K562 (cell line): Measurements from ENCODE around the gene SDC3. TPM values are rescaled to one million over a fixed set of nuclear protein-coding genes. Genes with fewer than 3 reads are reported as not detected.

Experiments used
- ATF1 ChIP-seq, 2 experiments: fragments of 450-650 bp in 1 of 2; IDR thresholded peaks; 2 replicates each; pipeline ENCODE4 v1.6.1; 2016; ENCODE audit warnings: missing compliant biosample characterization in 1 of 2, missing genetic modification characterization in 1 of 2
- CTCFL ChIP-seq: IDR thresholded peaks from 2 replicates; pipeline ENCODE4 v1.6.1; 2011; ENCODE audit warnings: borderline replicate concordance, low read depth, mild to moderate bottlenecking, moderate library complexity, low read length; ENCODE audit not compliant: insufficient read depth, poor library complexity, severe bottlenecking
- ETV5 ChIP-seq: sonication (generic); formaldehyde crosslinking; IDR thresholded peaks from 2 replicates; pipeline ENCODE4 v1.4.0; 2020; ENCODE audit warnings: low read depth, mild to moderate bottlenecking, missing genetic modification reagents
- GABPB2 ChIP-seq: fragments of 250-450 bp; sonication (Bioruptor Pico); conservative IDR thresholded peaks from 2 replicates; pipeline ENCODE4 v1.5.1; 2021; ENCODE audit warnings: mild to moderate bottlenecking
- HDGF ChIP-seq: fragments of 450-650 bp; IDR thresholded peaks from 2 replicates; pipeline ENCODE4 v1.6.1; 2016
- IRF1 ChIP-seq: sonication (generic); formaldehyde crosslinking; IDR thresholded peaks from 2 replicates; pipeline ENCODE4 v1.8.0; 2022; ENCODE audit warnings: missing genetic modification reagents, mild to moderate bottlenecking, borderline replicate concordance
- NCOA6 ChIP-seq: fragments of 450-650 bp; IDR thresholded peaks from 2 replicates; pipeline ENCODE4 v1.6.1; 2017; ENCODE audit warnings: mild to moderate bottlenecking
- NFIX ChIP-seq: fragments of 250-450 bp; sonication (Bioruptor Pico); IDR thresholded peaks from 2 replicates; pipeline ENCODE4 v1.4.0; 2020; ENCODE audit warnings: low read depth, mild to moderate bottlenecking, moderate library complexity
- NR2C1 ChIP-seq, 2 experiments: fragments of 450-650 bp; IDR thresholded peaks; 2 replicates each; pipeline ENCODE4 v1.6.1; 2017; ENCODE audit warnings: mild to moderate bottlenecking in 2 of 2, antibody characterized with exemption in 1 of 2, inconsistent platforms in 1 of 2, missing compliant biosample characterization in 1 of 2, missing genetic modification characterization in 1 of 2
- NUFIP1 ChIP-seq: fragments of 450-650 bp; IDR thresholded peaks from 2 replicates; pipeline ENCODE4 v1.6.1; 2018; ENCODE audit not compliant: partially characterized antibody
- RBBP5 ChIP-seq: fragments of 200-600 bp; sonication (generic); IDR thresholded peaks from 2 replicates; pipeline ENCODE4 v1.6.1; 2012; ENCODE audit warnings: borderline replicate concordance, mild to moderate bottlenecking, low read length, control low read depth, inconsistent platforms; ENCODE audit not compliant: insufficient read depth, poor library complexity, severe bottlenecking
- SREBF1 ChIP-seq: fragments of 150-350 bp; IDR thresholded peaks from 2 replicates; pipeline ENCODE4 v1.6.1; 2014; ENCODE audit warnings: antibody characterized with exemption, low read depth, low read length, borderline replicate concordance
- SRSF1 ChIP-seq: fragments of 200-400 bp; formaldehyde crosslinking; IDR thresholded peaks from 2 replicates; pipeline ENCODE4 v1.6.1; 2017; ENCODE audit warnings: mild to moderate bottlenecking, low read depth, low read length, moderate library complexity
- TSHZ1 ChIP-seq: fragments of 250-450 bp; sonication (Bioruptor Pico); IDR thresholded peaks from 2 replicates; pipeline ENCODE4 v1.4.0; 2020; ENCODE audit warnings: mild to moderate bottlenecking, moderate library complexity
- ZBTB7A ChIP-seq: IDR thresholded peaks from 2 replicates; pipeline ENCODE4 v1.6.1; 2011; ENCODE audit warnings: low read depth, mild to moderate bottlenecking, low read length, moderate library complexity, borderline replicate concordance; ENCODE audit not compliant: control insufficient read depth
- ZFX ChIP-seq: sonication (generic); formaldehyde crosslinking; IDR thresholded peaks from 2 replicates; pipeline ENCODE4 v1.8.0; 2022; ENCODE audit warnings: mild to moderate bottlenecking, missing genetic modification reagents, moderate library complexity
- ZNF232 ChIP-seq: sonication (generic); formaldehyde crosslinking; IDR thresholded peaks from 2 replicates; pipeline ENCODE4 v1.8.0; 2022; ENCODE audit warnings: mild to moderate bottlenecking, missing genetic modification reagents
- ZNF444 ChIP-seq: fragments of 250-450 bp; sonication (Bioruptor Pico); IDR thresholded peaks from 2 replicates; pipeline ENCODE4 v1.4.0; 2020; ENCODE audit warnings: mild to moderate bottlenecking, moderate library complexity
- ZNF699 ChIP-seq: fragments of 250-450 bp; sonication (Bioruptor Pico); IDR thresholded peaks from 2 replicates; pipeline ENCODE4 v1.8.0; 2021; ENCODE audit warnings: mild to moderate bottlenecking, moderate library complexity; ENCODE audit not compliant: insufficient replicate concordance
- ZNF766 ChIP-seq: fragments of 200-800 bp; sonication (Bioruptor generic); conservative IDR thresholded peaks from 2 replicates; pipeline ENCODE4 v1.6.1; 2016; ENCODE audit warnings: missing genetic modification characterization, missing compliant biosample characterization
- polyA plus RNA-seq, 8 experiments: library from polyadenylated mRNA; depleted of rRNA in 4 of 8; stranded (reverse) in 5 of 8; unstranded in 3 of 8; fragments of >200 nt; fragmentation: Nextera tagmentation in 2 of 8; fragmentation: Illumina TruSeq in 1 of 8; extraction: Ambion mirVana in 2 of 8; extraction: Trizol in 1 of 8; gene quantifications; 2 replicates each; pipeline versions ENCODE4 v1.2.1 to v1.2.3, GENCODE V29; 2011 to 2014; ENCODE audit warnings: inconsistent platforms in 1 of 8, missing spikeins in 1 of 8
- total RNA-seq, 7 experiments: library from RNA; depleted of rRNA in 6 of 7; stranded (reverse); fragments of >200 nt in 6 of 7; fragmentation: Illumina TruSeq in 2 of 7; extraction: Trizol in 2 of 7; gene quantifications; 2 replicates each; pipeline versions ENCODE4 v1.2.1 to v1.2.3, GENCODE V29; 2011 to 2021; ENCODE audit warnings: low replicate concordance in 1 of 7

Gene SDC3
- total and polyA plus RNA-seq, 9 of the 15 experiments (the other 6 are each of a cell fraction or from before 2014, with no cell fraction given), result 0.38 to 44.1 (median 12.1) TPM

- TF ChIP-seq TSHZ1 (CRISPR knock-in tag) (no peak), HDGF (peak; percentile 92), NCOA6 (no peak), ATF1 (CRISPR knock-in tag; IDR thresholded peaks at IDR 0.05) (no peak), ATF1 (tag; IDR thresholded peaks at IDR 0.05) (no peak), ZFX (CRISPR knock-in tag) (peak; percentile 34; the same call in 1 of the 2 replicates), SRSF1 (no peak), SREBF1 (no peak), ZNF699 (no peak), NFIX (CRISPR knock-in tag) (no peak), ZNF232 (CRISPR knock-in tag) (no peak), IRF1 (no peak), ETV5 (CRISPR knock-in tag) (no peak), RBBP5 (peak; percentile 22), NUFIP1 (no peak), CTCFL (no peak), GABPB2 (no peak), ZNF444 (CRISPR knock-in tag) (no peak), ZBTB7A (peak; percentile 16; the same call in 1 of the 2 replicates), ZNF766 (CRISPR knock-in tag) (no peak), NR2C1 (IDR thresholded peaks at IDR 0.05) (no peak), NR2C1 (tag; IDR thresholded peaks at IDR 0.05) (no peak)
Measured at GRCh38 chr1:30907481-30908315, 860 bp downstream of the SDC3 start (continued).
